HG03558 (cell line): ENCODE results near the gene KCNJ6.
"Not testable (repeated sequence)": the region's sequence is repeated elsewhere in the genome, so short reads cannot be mapped to it uniquely, and the experiment has no call there.

Experiments
- ATAC-seq: cut with Tn5 transposase; IDR thresholded peaks from one replicate; pipeline ENCODE4 v1.9.1; 2021; ENCODE audit warnings: moderate number of reproducible peaks; ENCODE audit not compliant: unreplicated experiment; ENCODE audit errors: extremely low read depth

Gene KCNJ6

GRCh38 chr21:37788503-37788902 is 127.8 kb downstream of the KCNJ6 start:
- ATAC-seq = no peak

- ATAC-seq = no peak
Observed at GRCh38 chr21:37787456-37787855, 128.8 kb downstream of the KCNJ6 start.

- ATAC-seq = no peak
Observed at GRCh38 chr21:37784591-37785318, 131.5 kb downstream of the KCNJ6 start.

GRCh38 chr21:37783016-37783415 is 133.2 kb downstream of the KCNJ6 start:
- ATAC-seq = no peak

GRCh38 chr21:37780991-37781983 is 135.0 kb downstream of the KCNJ6 start:
- no peak for ATAC-seq

- ATAC-seq = no peak
Observed at GRCh38 chr21:37771181-37771580, 145.1 kb downstream of the KCNJ6 start.

GRCh38 chr21:37770461-37770860 is 145.8 kb downstream of the KCNJ6 start:
- ATAC-seq = no peak

GRCh38 chr21:37769656-37770055 is 146.6 kb downstream of the KCNJ6 start:
- ATAC-seq = no peak

GRCh38 chr21:37767984-37768383 is 148.3 kb downstream of the KCNJ6 start:
- ATAC-seq = no peak

- no peak for ATAC-seq
Observed at GRCh38 chr21:37766129-37766528, 150.1 kb downstream of the KCNJ6 start.

GRCh38 chr21:37765221-37765900 is 150.9 kb downstream of the KCNJ6 start:
- ATAC-seq = no peak

GRCh38 chr21:37764691-37765090 is 151.6 kb downstream of the KCNJ6 start:
- no peak for ATAC-seq

GRCh38 chr21:37763298-37763697 is 153.0 kb downstream of the KCNJ6 start:
- no peak for ATAC-seq

GRCh38 chr21:37762606-37763005 is 153.7 kb downstream of the KCNJ6 start:
- no peak for ATAC-seq

GRCh38 chr21:37761406-37761805 is 154.9 kb downstream of the KCNJ6 start:
- not testable (repeated sequence) for ATAC-seq

GRCh38 chr21:37759777-37760176 is 156.5 kb downstream of the KCNJ6 start:
- no peak for ATAC-seq

- ATAC-seq = no peak
Observed at GRCh38 chr21:37758982-37759381, 157.3 kb downstream of the KCNJ6 start.

- no peak for ATAC-seq
Observed at GRCh38 chr21:37757606-37758376, 158.5 kb downstream of the KCNJ6 start.

- ATAC-seq = no peak
Observed at GRCh38 chr21:37753122-37753599, 163.1 kb downstream of the KCNJ6 start.
